ENCODE data around the gene SERPINI2. TPM values are rescaled to one million over a fixed set of nuclear protein-coding genes. Genes with fewer than 3 reads are reported as not detected.

Gene SERPINI2
- 2.2 TPM for total RNA-seq

GRCh38 chr3:167473863-167474262, at the start of gene SERPINI2:
TSS of gene SERPINI2 (minus strand) at chr3:167474042. CDS start at chr3:167471834, 2,208 bp downstream.

Other genes starting within 250 kb of the SERPINI2 start
- gene ZBBX, start 93.7 kb downstream of the SERPINI2 start, total RNA-seq: 6.9 TPM
- gene WDR49, start 179.9 kb upstream of the SERPINI2 start, total RNA-seq: 8.8 TPM